ENCODE measurements around the gene RYR2. TPM values are rescaled to one million over a fixed set of nuclear protein-coding genes. Genes with fewer than 3 reads are reported as not detected.

RYR2 gene
- total RNA-seq, 1 experiment from 2014 or later: 3.4 TPM

- no CpG with 5 or more reads among the region's 5 CpGs for WGBS (ENCODE audit: extremely low coverage, insufficient read length, low lambda C conversion rate)
- no peak overlapping the region for H3K9ac ChIP-seq (ENCODE audit: extremely low read depth, insufficient read length, low read length)
- no peak overlapping the region for H4K91ac ChIP-seq (ENCODE audit: insufficient read length, low read depth, low read length)
- no peak overlapping the region for H3K27ac ChIP-seq (ENCODE audit: insufficient read length, low read depth, low read length)
- no peaks in the 10 kb centered on the region for H3K79me2 ChIP-seq (ENCODE audit: insufficient read depth, low read length)
- H3K14ac ChIP-seq (ENCODE audit: insufficient read depth, low read length): no peak overlapping the region
- no peak overlapping the region for H3T11ph ChIP-seq (ENCODE audit: low read length)
- no peak overlapping the region for H2BK120ac ChIP-seq (ENCODE audit: low read depth, low read length, poor library complexity, severe bottlenecking)
- H3K4me2 ChIP-seq (ENCODE audit: insufficient read depth, insufficient read length, low read length): no peak overlapping the region
- no peak overlapping the region for H3K23ac ChIP-seq (ENCODE audit: insufficient read length, low read depth, low read length)
- H4K20me1 ChIP-seq (ENCODE audit: control insufficient read depth, insufficient read depth, insufficient read length): no peaks in the 10 kb centered on the region
- no peak overlapping the region for H3K56ac ChIP-seq (ENCODE audit: insufficient read length, low read depth, low read length)
- TF ChIP-seq CTCF (conservative IDR thresholded peaks at IDR 0.05): no peak
- H3K27me3 ChIP-seq (ENCODE audit: insufficient read depth, low read length): no peaks in the 10 kb centered on the region
- DNase-seq: no peak
- H2AFZ ChIP-seq (ENCODE audit: low read length): no peak overlapping the region
- H4K8ac ChIP-seq (replicated peaks; ENCODE audit: insufficient read length, low read depth, low read length): no peak overlapping the region
- H3K27me3 Mint-ChIP-seq (ENCODE audit: low read depth): no peaks in the 10 kb centered on the region
- H2BK15ac ChIP-seq (ENCODE audit: low read depth, low read length): no peak overlapping the region
- H3K4me1 ChIP-seq (ENCODE audit: insufficient read depth, low read length): peaks cover 6% of the 10 kb centered on the region; the same call in 1 of the 2 replicates
- H3K27ac Mint-ChIP-seq: no peak overlapping the region; a peak in 1 of 7 replicates
- H2BK20ac ChIP-seq (ENCODE audit: low read depth, low read length, poor library complexity, severe bottlenecking): no peak overlapping the region
- peaks cover 23 to 27% of the 10 kb centered on the region in 2 experiments for H3K4me1 Mint-ChIP-seq
- H2AK5ac ChIP-seq (ENCODE audit: insufficient read length, low read length): no peak overlapping the region
- H3K9me3 Mint-ChIP-seq: no peaks in the 10 kb centered on the region
- H3K36me3 Mint-ChIP-seq (ENCODE audit: insufficient read depth in 1 of 3, low read depth in 3 of 3): no peaks in the 10 kb centered on the region
- no peak overlapping the region for H4K5ac ChIP-seq (ENCODE audit: insufficient read length, low read depth, low read length)
- H3K4me3 Mint-ChIP-seq: no peak overlapping the region
- no peaks in the 10 kb centered on the region for H3K79me1 ChIP-seq (ENCODE audit: insufficient read depth, low read depth, low read length, poor library complexity, severe bottlenecking)
- H3K23me2 ChIP-seq (ENCODE audit: insufficient read length, low read depth, low read length, poor library complexity, severe bottlenecking): no peaks in the 10 kb centered on the region
- no peak overlapping the region for H2BK12ac ChIP-seq (ENCODE audit: insufficient read length, low read depth, low read length)
- H3K18ac ChIP-seq (ENCODE audit: insufficient read length, low read depth, low read length): no peak overlapping the region
- H2BK5ac ChIP-seq (ENCODE audit: insufficient read length, low read length): no peak overlapping the region
- H3K9me3 ChIP-seq (ENCODE audit: control insufficient read depth, low read depth, low read length): no peaks in the 10 kb centered on the region
- no peak overlapping the region for H3K4ac ChIP-seq (ENCODE audit: low read depth, low read length)
Measured at GRCh38 chr1:237141502-237141901, 99.5 kb downstream of the RYR2 start.
